Measurements from ENCODE around the gene AUTS2. TPM values are rescaled to one million over a fixed set of nuclear protein-coding genes. Genes with fewer than 3 reads are reported as not detected.

The AUTS2 gene
- total RNA-seq, 1 experiment from 2014 or later, result 256 TPM

DNA sequence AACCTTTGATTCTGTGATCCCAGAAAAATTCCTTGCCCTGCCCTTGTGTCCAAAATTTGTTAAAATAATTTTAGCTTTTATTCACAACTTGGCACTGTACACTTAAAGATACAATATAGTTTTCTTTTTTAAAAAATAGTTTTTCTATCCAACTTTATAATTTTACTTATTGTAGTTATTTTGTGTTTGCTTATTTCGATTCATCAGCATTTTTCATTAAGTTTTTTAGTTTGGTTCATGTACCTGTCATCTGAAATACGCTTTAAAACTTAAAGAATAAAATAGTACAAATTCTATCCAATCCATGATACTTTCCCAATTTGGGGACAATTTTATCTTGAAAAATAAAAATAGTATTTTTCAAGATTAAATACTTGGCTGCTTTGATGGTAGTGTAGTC lies 514.8 kb downstream of the AUTS2 start:
- no CpG with 5 or more reads among the region's 2 CpGs for WGBS (ENCODE audit: extremely low coverage, insufficient read length, low lambda C conversion rate)
- Histone ChIP-seq H3K9ac (ENCODE audit: extremely low read depth, insufficient read length, low read length) (no peak overlapping the region), H3K4ac (ENCODE audit: low read depth, low read length) (no peak overlapping the region), H2BK120ac (ENCODE audit: low read depth, low read length, poor library complexity, severe bottlenecking) (no peak overlapping the region), H3K23me2 (ENCODE audit: insufficient read length, low read depth, low read length, poor library complexity, severe bottlenecking) (no peaks in the 10 kb centered on the region), H3K56ac (ENCODE audit: insufficient read length, low read depth, low read length) (no peak overlapping the region), H3K4me1 (ENCODE audit: insufficient read depth, low read length) (no peaks in the 10 kb centered on the region), H2BK15ac (ENCODE audit: low read depth, low read length) (no peak overlapping the region), H2AK5ac (ENCODE audit: insufficient read length, low read length) (no peak overlapping the region), H3K79me2 (ENCODE audit: insufficient read depth, low read length) (no peaks in the 10 kb centered on the region), H3K27me3 (ENCODE audit: insufficient read depth, low read length) (no peaks in the 10 kb centered on the region), H3K79me1 (ENCODE audit: insufficient read depth, low read depth, low read length, poor library complexity, severe bottlenecking) (no peaks in the 10 kb centered on the region), H3K9me3 (ENCODE audit: control insufficient read depth, low read depth, low read length) (no peaks in the 10 kb centered on the region), H3K14ac (ENCODE audit: insufficient read depth, low read length) (no peak overlapping the region), H2BK12ac (ENCODE audit: insufficient read length, low read depth, low read length) (no peak overlapping the region), H4K20me1 (ENCODE audit: control insufficient read depth, insufficient read depth, insufficient read length) (no peaks in the 10 kb centered on the region), H4K91ac (ENCODE audit: insufficient read length, low read depth, low read length) (no peak overlapping the region), H4K8ac (replicated peaks; ENCODE audit: insufficient read length, low read depth, low read length) (no peak overlapping the region), H3K18ac (ENCODE audit: insufficient read length, low read depth, low read length) (no peak overlapping the region), H2BK5ac (ENCODE audit: insufficient read length, low read length) (no peak overlapping the region), H3K27ac (ENCODE audit: insufficient read length, low read depth, low read length) (no peak overlapping the region), H3K23ac (ENCODE audit: insufficient read length, low read depth, low read length) (no peak overlapping the region), H2BK20ac (ENCODE audit: low read depth, low read length, poor library complexity, severe bottlenecking) (no peak overlapping the region), H3K4me2 (ENCODE audit: insufficient read depth, insufficient read length, low read length) (no peak overlapping the region), H4K5ac (ENCODE audit: insufficient read length, low read depth, low read length) (no peak overlapping the region), H3T11ph (ENCODE audit: low read length) (no peak overlapping the region), H2AFZ (ENCODE audit: low read length) (no peak overlapping the region)
- no peaks in the 10 kb centered on the region for H3K9me3 Mint-ChIP-seq
- H3K4me3 Mint-ChIP-seq, result no peak overlapping the region
- H3K36me3 Mint-ChIP-seq (ENCODE audit: insufficient read depth in 1 of 3, low read depth in 3 of 3), result no peaks in the 10 kb centered on the region
- TF ChIP-seq, protein P1, sequence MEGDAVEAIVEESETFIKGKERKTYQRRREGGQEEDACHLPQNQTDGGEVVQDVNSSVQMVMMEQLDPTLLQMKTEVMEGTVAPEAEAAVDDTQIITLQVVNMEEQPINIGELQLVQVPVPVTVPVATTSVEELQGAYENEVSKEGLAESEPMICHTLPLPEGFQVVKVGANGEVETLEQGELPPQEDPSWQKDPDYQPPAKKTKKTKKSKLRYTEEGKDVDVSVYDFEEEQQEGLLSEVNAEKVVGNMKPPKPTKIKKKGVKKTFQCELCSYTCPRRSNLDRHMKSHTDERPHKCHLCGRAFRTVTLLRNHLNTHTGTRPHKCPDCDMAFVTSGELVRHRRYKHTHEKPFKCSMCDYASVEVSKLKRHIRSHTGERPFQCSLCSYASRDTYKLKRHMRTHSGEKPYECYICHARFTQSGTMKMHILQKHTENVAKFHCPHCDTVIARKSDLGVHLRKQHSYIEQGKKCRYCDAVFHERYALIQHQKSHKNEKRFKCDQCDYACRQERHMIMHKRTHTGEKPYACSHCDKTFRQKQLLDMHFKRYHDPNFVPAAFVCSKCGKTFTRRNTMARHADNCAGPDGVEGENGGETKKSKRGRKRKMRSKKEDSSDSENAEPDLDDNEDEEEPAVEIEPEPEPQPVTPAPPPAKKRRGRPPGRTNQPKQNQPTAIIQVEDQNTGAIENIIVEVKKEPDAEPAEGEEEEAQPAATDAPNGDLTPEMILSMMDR (conservative IDR thresholded peaks at IDR 0.05), result no peak
- H3K27me3 Mint-ChIP-seq (ENCODE audit: low read depth), result no peaks in the 10 kb centered on the region
- no peak overlapping the region for H3K27ac Mint-ChIP-seq
- H3K4me1 Mint-ChIP-seq, result peaks cover 25 to 27% of the 10 kb centered on the region in 2 experiments
- no peak for DNase-seq

Data from H9 (cell line).